Liver (tissue), 3 donors: Measurements from ENCODE around the gene KRT85.
"Not testable (repeated sequence)": the region's sequence is repeated elsewhere in the genome, so short reads cannot be mapped to it uniquely, and the experiment has no call there.

ENCODE experiments used
- TAF1 ChIP-seq: conservative IDR thresholded peaks from 2 replicates; pipeline ENCODE4 v1.6.1; 2016; ENCODE audit warnings: antibody characterized with exemption, mild to moderate bottlenecking
- TF ChIP-seq, protein P1 (sequence below): fragments of 150-350 bp; IDR thresholded peaks from 2 replicates; pipeline ENCODE4 v1.5.1; 2017; ENCODE audit warnings: improper control_type of control experiment, low read depth, low read length; ENCODE audit not compliant: missing input control
- donor health status: healthy.
- donor health status: healthy.

DNA sequence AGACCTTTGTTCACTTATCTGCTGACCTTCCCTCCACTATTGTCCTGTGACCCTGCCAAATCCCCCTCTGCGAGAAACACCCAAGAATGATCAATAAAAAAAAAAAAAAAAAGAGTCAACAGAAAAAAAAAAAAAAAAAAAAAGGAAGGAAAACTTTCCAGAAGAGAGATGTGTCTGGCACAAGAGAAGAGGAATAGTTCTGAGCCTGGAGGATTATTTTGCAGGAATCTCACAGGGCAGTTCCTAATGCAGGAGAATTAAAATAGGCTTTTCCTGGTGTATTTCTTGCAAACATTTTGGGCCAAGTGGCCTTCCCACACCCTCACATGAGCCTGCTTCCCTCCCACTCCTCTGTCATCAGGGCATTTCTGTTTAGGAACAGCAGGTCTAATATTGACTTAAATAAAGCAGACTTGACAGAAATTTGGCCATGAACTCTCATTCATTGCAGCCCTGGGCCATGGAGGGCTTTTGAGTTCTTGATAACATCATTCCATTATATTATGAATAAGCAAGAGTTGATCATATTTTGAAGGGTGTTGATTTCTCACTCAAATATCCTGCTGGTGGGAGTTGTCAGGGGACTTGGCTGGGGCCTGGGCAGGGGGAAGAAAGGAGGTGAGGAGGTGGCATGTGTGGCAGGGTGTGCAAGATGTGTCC, 43.4 kb upstream of the KRT85 start:
- TF ChIP-seq, protein P1, sequence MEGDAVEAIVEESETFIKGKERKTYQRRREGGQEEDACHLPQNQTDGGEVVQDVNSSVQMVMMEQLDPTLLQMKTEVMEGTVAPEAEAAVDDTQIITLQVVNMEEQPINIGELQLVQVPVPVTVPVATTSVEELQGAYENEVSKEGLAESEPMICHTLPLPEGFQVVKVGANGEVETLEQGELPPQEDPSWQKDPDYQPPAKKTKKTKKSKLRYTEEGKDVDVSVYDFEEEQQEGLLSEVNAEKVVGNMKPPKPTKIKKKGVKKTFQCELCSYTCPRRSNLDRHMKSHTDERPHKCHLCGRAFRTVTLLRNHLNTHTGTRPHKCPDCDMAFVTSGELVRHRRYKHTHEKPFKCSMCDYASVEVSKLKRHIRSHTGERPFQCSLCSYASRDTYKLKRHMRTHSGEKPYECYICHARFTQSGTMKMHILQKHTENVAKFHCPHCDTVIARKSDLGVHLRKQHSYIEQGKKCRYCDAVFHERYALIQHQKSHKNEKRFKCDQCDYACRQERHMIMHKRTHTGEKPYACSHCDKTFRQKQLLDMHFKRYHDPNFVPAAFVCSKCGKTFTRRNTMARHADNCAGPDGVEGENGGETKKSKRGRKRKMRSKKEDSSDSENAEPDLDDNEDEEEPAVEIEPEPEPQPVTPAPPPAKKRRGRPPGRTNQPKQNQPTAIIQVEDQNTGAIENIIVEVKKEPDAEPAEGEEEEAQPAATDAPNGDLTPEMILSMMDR = not testable (repeated sequence)
- TF ChIP-seq TAF1 = not testable (repeated sequence)
